ENCODE results near the gene CST2. TPM values are rescaled to one million over a fixed set of nuclear protein-coding genes. Genes with fewer than 3 reads are reported as not detected.

The CST2 gene
- polyA plus RNA-seq, 1 donor from 2014 or later = not detected

GRCh38 chr20:23776067-23776771 lies 50.3 kb downstream of the CST2 start:
- no peaks in the 10 kb centered on the region for H3K79me2 ChIP-seq (replicated peaks; ENCODE audit: insufficient read depth, low read length)
- TF ChIP-seq TAF1 (IDR thresholded peaks at IDR 0.05; ENCODE audit: low read depth) (no peak), EZH2 (IDR thresholded peaks at IDR 0.05; ENCODE audit: borderline replicate concordance, insufficient read depth, low read length, poor library complexity, severe bottlenecking) (no peak), EP300 (conservative IDR thresholded peaks at IDR 0.05; ENCODE audit: poor library complexity, severe bottlenecking) (no peak), CTCF (IDR thresholded peaks at IDR 0.05; ENCODE audit: poor library complexity, severe bottlenecking) (no peak), MXI1 (conservative IDR thresholded peaks at IDR 0.05; ENCODE audit: poor library complexity, severe bottlenecking) (no peak), SMC3 (conservative IDR thresholded peaks at IDR 0.05; ENCODE audit: poor library complexity) (no peak), POLR2AphosphoS5 (IDR thresholded peaks at IDR 0.05) (no peak), RAD21 (conservative IDR thresholded peaks at IDR 0.05) (no peak)
- TF ChIP-seq, protein P1, sequence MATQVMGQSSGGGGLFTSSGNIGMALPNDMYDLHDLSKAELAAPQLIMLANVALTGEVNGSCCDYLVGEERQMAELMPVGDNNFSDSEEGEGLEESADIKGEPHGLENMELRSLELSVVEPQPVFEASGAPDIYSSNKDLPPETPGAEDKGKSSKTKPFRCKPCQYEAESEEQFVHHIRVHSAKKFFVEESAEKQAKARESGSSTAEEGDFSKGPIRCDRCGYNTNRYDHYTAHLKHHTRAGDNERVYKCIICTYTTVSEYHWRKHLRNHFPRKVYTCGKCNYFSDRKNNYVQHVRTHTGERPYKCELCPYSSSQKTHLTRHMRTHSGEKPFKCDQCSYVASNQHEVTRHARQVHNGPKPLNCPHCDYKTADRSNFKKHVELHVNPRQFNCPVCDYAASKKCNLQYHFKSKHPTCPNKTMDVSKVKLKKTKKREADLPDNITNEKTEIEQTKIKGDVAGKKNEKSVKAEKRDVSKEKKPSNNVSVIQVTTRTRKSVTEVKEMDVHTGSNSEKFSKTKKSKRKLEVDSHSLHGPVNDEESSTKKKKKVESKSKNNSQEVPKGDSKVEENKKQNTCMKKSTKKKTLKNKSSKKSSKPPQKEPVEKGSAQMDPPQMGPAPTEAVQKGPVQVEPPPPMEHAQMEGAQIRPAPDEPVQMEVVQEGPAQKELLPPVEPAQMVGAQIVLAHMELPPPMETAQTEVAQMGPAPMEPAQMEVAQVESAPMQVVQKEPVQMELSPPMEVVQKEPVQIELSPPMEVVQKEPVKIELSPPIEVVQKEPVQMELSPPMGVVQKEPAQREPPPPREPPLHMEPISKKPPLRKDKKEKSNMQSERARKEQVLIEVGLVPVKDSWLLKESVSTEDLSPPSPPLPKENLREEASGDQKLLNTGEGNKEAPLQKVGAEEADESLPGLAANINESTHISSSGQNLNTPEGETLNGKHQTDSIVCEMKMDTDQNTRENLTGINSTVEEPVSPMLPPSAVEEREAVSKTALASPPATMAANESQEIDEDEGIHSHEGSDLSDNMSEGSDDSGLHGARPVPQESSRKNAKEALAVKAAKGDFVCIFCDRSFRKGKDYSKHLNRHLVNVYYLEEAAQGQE (IDR thresholded peaks at IDR 0.05; ENCODE audit: borderline replicate concordance) = no peak
- no peaks in the 10 kb centered on the region for H3K9me2 ChIP-seq (ENCODE audit: insufficient read depth, low read length)
- H3K27me3 ChIP-seq (ENCODE audit: insufficient read depth, low read depth, low read length) = no peaks in the 10 kb centered on the region
- no peak overlapping the region for H3K9ac ChIP-seq (ENCODE audit: low read length)
- H3K4me2 ChIP-seq (ENCODE audit: low read length) = no peak overlapping the region
- no peaks in the 10 kb centered on the region for H3K36me3 ChIP-seq (ENCODE audit: insufficient read depth, low read length)
- no peaks in the 10 kb centered on the region for H3K9me3 ChIP-seq (ENCODE audit: low read length)
- no peak overlapping the region for H3K27ac ChIP-seq (ENCODE audit: low read length)
- H4K20me1 ChIP-seq (ENCODE audit: insufficient read depth) = no peaks in the 10 kb centered on the region
- H3K4me3 ChIP-seq (ENCODE audit: low read length) = no peak overlapping the region
- no peaks in the 10 kb centered on the region for H3F3A ChIP-seq (ENCODE audit: insufficient read depth, low read length, poor library complexity, severe bottlenecking)
- no peak overlapping the region for H2AFZ ChIP-seq (ENCODE audit: low read depth, low read length)

DNA sequence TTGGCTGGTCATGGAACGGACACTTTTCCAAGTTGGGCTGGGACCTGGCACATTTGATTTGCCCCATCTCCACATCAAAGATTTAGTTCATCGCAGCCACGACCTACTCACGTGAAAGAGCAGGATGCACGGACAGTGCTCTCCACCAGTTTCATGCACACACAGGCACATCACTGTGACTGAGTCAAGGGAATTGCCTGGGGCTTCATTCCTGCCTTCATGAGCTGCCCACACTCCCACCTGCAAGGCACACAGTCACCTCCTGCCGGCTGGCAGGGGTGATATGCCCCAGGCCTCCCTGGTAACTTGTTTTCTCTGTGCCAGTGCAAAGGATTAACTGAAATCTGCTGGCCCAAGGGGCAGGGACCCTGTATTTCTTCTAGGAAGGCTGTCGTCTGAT lies 52.4 kb downstream of the CST2 start:
- TF ChIP-seq SMC3 (conservative IDR thresholded peaks at IDR 0.05; ENCODE audit: poor library complexity) (no peak), EP300 (conservative IDR thresholded peaks at IDR 0.05; ENCODE audit: poor library complexity, severe bottlenecking) (no peak), RAD21 (conservative IDR thresholded peaks at IDR 0.05) (no peak), MXI1 (conservative IDR thresholded peaks at IDR 0.05; ENCODE audit: poor library complexity, severe bottlenecking) (no peak), EZH2 (IDR thresholded peaks at IDR 0.05; ENCODE audit: borderline replicate concordance, insufficient read depth, low read length, poor library complexity, severe bottlenecking) (no peak), TAF1 (IDR thresholded peaks at IDR 0.05; ENCODE audit: low read depth) (no peak), CTCF (IDR thresholded peaks at IDR 0.05; ENCODE audit: poor library complexity, severe bottlenecking) (no peak), POLR2AphosphoS5 (IDR thresholded peaks at IDR 0.05) (no peak)
- TF ChIP-seq, protein P1 (IDR thresholded peaks at IDR 0.05; ENCODE audit: borderline replicate concordance) = no peak

More for the DNA sequence above, 52.4 kb downstream of the CST2 start:
- H3K9ac ChIP-seq (ENCODE audit: low read length) = no peak overlapping the region
- H3K4me3 ChIP-seq (ENCODE audit: low read length) = no peak overlapping the region
- no peaks in the 10 kb centered on the region for H3K79me2 ChIP-seq (replicated peaks; ENCODE audit: insufficient read depth, low read length)
- H3K27ac ChIP-seq (ENCODE audit: low read length) = no peak overlapping the region
- no peaks in the 10 kb centered on the region for H3K27me3 ChIP-seq (ENCODE audit: insufficient read depth, low read depth, low read length)
- H3K36me3 ChIP-seq (ENCODE audit: insufficient read depth, low read length) = no peaks in the 10 kb centered on the region
- no peaks in the 10 kb centered on the region for H4K20me1 ChIP-seq (ENCODE audit: insufficient read depth)
- H3K4me2 ChIP-seq (ENCODE audit: low read length) = no peak overlapping the region
- H2AFZ ChIP-seq (ENCODE audit: low read depth, low read length) = no peak overlapping the region
- no peaks in the 10 kb centered on the region for H3F3A ChIP-seq (ENCODE audit: insufficient read depth, low read length, poor library complexity, severe bottlenecking)
- H3K9me2 ChIP-seq (ENCODE audit: insufficient read depth, low read length) = no peaks in the 10 kb centered on the region
- no peaks in the 10 kb centered on the region for H3K9me3 ChIP-seq (ENCODE audit: low read length)

All from neural cell (in vitro differentiated cells).